GM10266 (cell line): ENCODE results near the gene TTC21A.

Source experiments
- DNase-seq: peaks from one replicate; pipeline ENCODE4 v3.0.0; 2012; ENCODE audit errors: extremely low spot score
- CTCF ChIP-seq: IDR thresholded peaks from 2 replicates; pipeline ENCODE4 v1.5.1; 2012; ENCODE audit warnings: mild to moderate bottlenecking, low read depth; ENCODE audit not compliant: control insufficient read depth, insufficient read depth; ENCODE audit errors: missing control alignments

Gene TTC21A

GRCh38 chr3:39088456-39088855, 19.0 kb upstream of the TTC21A start:
- TF ChIP-seq CTCF, result no peak
- no peak for DNase-seq

DNA sequence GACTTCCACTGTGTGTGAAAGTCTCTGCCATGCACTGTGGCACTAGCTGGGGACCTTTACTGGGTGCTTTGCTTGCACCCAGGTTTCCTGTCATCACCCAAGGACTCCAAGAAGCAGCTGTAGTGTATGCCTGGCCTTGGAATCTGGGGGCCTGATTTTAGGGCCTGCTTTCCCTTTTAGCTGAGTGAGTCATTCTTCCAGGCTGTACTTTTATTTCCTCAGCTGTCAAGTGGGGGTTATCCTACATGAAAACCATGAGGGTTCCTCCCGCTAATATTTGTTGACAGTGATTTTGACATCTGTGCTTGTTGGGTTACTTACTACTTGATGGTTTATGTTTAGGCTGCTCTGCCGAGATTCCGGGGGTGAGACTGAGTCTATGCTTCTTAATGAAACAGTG, 18.6 kb upstream of the TTC21A start:
- no peak for DNase-seq
- TF ChIP-seq CTCF, result no peak

DNA sequence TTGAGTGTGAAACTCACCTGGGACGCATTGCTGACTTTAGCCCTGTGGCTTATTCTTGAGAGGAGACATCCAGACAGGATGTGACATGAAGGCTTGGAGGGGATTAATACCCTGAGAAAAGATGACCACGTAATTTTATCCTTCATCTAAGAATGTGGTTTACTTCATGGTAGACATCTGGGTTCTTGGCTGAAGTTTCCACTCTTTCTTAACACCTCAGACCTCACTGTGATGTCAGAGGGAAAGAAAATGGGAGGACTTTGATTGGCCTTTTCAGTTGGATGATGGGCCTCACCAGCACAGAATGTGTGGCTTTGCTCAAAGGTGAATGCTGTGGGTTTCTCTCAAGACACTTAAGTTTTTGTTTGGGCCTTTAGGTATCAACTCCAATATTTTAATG, 16.6 kb upstream of the TTC21A start:
- no peak for DNase-seq
- TF ChIP-seq CTCF, result no peak

- DNase-seq, result no peak
- no peak for TF ChIP-seq CTCF
Measured at GRCh38 chr3:39094851-39095677, 12.4 kb upstream of the TTC21A start.

GRCh38 chr3:39095778-39096177, 11.7 kb upstream of the TTC21A start:
- no peak for TF ChIP-seq CTCF
- no peak for DNase-seq

- TF ChIP-seq CTCF, result no peak
- DNase-seq, result no peak
Measured at GRCh38 chr3:39096775-39097174, 10.7 kb upstream of the TTC21A start.

DNA sequence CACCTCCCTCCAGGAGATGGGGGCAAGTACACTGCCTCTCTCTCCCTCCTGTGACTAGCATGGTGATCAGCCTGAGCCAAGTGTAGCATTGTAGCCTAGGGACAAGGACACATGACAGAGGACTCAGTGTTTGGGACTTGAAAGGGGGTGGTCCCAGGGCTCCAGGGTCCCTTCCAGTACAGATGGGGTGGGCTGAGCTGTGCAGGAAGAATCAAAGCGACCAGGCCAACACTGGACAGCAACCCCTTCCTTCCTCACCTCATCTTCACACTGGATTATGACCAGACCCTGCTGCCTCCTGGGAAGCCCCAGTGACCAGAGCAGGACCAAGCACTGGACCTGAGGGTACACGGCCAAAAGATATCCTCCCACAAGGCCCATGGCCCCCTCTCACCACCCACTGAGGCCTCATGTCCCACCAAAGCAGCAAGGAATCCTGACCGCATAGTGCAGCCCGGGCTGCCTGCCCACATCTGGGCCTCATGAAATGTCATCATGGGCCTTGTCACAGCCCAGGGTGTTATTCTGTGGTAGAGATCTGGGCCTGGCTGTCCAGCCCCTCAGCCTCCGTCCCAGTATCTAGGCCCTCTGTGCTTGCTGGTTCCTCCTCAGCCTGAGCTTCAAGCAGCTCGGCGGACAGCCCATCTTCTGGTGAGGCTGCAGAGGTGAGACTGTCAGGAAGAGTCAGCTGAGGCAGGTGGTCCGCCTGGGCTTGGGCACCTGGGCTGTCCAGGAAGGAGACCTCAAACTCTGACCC, 9.6 kb upstream of the TTC21A start:
- TF ChIP-seq CTCF, result no peak
- DNase-seq, result no peak
